Activated CD8-positive, alpha-beta memory T cell treated with anti-CD3 and anti-CD28 coated beads, Interleukin-2, amount 50 U/mL, for 24 hours (primary cell): ENCODE data around the gene MGAT5.

Experiments
- DNase-seq: peaks from one replicate; pipeline ENCODE4 v3.0.0-alpha.2; 2020; ENCODE audit errors: extremely low read depth

The MGAT5 gene, protein sequence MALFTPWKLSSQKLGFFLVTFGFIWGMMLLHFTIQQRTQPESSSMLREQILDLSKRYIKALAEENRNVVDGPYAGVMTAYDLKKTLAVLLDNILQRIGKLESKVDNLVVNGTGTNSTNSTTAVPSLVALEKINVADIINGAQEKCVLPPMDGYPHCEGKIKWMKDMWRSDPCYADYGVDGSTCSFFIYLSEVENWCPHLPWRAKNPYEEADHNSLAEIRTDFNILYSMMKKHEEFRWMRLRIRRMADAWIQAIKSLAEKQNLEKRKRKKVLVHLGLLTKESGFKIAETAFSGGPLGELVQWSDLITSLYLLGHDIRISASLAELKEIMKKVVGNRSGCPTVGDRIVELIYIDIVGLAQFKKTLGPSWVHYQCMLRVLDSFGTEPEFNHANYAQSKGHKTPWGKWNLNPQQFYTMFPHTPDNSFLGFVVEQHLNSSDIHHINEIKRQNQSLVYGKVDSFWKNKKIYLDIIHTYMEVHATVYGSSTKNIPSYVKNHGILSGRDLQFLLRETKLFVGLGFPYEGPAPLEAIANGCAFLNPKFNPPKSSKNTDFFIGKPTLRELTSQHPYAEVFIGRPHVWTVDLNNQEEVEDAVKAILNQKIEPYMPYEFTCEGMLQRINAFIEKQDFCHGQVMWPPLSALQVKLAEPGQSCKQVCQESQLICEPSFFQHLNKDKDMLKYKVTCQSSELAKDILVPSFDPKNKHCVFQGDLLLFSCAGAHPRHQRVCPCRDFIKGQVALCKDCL

DNA sequence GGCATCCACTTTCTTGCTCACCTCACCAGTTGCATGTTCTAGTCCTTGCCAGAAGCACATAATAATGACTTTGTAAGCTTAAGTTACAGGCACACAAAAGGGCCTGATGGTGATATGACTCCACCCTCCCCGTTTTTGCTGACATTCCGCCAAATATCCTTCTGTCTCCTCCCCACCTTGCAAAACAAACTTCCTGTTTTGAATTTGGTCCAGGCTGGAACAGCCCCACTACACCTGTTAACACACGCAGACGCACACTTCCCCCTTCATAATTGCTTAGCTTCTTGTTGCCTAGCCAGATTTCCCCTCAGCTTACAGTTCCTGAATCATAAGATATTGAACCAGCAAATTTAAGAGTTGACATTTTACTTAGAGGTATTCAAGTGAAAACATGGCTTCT is at the start of gene MGAT5:
MGAT5 (plus strand) TSS at position 269 of the 400 bp plus-strand sequence. CDS start 332 bp downstream, outside the sequence.
- no peak for DNase-seq

DNA sequence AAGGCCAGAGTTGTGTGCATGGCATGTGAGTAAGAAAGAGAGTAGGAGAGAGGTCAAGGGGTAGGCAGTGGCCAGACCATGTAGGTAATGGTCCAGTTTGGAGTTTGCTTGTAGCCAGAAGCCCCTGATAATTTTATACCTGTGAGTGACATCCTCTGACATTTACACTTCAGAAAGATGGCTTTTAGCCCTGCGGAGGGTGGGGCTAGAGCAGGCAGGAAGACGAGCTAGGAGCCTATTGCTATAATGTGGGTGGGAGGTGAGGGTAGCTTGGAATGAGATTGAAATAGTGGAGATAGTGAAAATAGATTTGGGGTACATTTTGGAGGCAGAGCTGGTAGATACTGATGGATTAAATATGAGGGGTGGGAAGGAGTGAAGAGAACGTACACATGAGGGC is 48.8 kb upstream of the MGAT5 start:
- DNase-seq, result no peak

DNA sequence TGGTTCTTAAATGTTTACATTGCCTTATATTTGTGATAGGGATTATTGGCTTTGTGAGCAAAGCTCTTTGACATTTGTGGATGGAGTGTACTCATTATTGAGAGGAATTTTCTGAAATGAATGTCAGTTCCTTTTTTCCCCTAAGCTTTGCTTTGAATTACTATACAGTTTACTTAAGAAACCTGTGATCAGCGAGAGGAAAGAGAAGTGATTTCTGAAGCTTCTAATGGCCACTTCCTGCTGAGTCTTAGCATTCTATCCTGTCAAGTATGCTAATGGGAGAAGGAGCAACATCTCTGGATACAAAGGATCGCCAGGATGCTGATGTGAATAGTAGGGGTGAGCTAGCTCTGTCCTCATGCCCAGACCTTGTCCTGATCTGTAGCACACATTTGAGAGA is 47.8 kb upstream of the MGAT5 start:
- no peak for DNase-seq

DNA sequence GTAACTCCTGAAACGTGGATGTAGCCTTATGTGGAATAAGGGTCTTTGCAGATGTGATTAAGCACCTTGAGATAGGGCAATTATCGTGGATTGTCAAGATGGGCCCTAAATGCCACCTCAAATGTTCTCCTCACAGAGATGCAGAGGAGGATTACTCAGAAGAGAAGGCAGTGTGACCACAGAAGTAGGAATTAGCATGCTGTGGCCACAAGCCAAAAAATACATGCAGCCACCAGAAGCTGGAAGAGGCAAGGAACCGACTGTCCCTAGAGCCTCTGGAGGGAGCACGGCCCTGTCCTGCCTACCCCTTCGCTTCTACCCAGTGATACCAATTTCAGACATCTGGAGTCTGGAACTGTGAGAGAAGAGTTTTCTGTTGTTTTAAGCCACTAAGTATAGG is 47.3 kb upstream of the MGAT5 start:
- no peak for DNase-seq

DNA sequence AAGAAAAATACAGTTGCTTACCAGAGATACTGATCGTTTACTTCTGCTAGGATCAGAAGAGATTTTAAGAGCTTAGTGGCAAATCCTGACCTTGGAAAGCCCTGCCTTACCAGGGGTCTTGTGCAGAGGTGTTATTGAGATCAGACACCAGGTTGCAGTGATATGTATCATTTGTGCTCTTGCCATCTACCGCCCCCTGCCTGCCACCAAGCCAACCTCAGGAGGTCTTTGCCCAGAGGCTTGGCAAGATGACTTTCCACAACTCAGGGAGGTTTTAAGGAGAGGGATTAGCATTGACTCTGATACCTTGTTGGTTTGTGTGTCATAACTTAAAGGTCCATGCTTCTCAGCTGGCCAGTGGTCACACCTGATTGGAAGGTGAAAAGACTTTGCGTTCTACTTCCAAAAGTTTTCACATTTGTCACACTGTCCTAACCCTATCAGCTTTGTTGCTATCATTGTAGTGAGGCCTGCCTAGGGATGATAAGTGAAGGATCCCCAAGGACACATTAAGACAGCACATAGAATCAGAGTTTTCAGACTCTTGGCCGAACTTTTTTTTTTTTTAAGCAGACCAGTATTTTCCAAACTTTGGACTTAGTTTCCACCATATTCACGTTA is 46.2 kb upstream of the MGAT5 start:
- no peak for DNase-seq

DNA sequence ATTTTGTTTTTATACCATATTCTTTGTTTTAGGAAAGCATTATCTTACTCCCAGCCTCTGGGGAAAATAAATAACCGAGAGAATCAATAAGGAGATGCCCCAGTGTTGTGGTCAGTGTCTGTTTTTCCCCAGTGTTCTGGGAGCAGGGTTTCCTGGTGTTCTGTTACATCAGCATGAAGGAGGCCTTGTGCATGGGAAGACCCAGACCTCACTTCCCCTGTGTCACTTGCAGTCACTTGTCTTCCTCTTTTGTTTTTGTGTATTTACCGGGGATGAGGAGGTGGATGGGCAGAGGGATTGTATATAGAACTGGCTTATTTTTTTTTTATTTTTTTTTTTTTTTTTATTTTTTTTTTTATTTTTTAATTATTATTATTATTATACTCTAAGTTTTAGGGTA is 45.0 kb upstream of the MGAT5 start:
- no peak for DNase-seq

DNA sequence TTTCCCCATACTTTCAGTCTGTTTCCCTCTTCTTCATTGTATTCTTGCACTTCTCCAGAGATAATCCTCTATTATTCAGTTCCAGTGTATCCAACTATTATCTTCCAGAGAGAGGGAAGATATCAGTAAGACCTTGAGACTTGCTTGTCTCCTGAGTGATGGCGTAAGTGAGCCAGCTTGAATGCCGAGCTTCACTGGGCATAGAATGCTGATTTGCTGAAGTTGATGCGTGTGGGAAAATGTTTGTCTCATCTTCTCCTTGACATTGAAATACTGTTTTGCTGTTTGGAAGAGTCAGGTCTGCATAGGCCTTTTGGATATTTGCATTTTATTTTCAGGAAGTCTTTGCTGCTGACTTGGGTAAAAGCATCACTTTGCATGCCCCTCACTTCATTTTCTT is 41.1 kb upstream of the MGAT5 start:
- DNase-seq, result no peak

DNA sequence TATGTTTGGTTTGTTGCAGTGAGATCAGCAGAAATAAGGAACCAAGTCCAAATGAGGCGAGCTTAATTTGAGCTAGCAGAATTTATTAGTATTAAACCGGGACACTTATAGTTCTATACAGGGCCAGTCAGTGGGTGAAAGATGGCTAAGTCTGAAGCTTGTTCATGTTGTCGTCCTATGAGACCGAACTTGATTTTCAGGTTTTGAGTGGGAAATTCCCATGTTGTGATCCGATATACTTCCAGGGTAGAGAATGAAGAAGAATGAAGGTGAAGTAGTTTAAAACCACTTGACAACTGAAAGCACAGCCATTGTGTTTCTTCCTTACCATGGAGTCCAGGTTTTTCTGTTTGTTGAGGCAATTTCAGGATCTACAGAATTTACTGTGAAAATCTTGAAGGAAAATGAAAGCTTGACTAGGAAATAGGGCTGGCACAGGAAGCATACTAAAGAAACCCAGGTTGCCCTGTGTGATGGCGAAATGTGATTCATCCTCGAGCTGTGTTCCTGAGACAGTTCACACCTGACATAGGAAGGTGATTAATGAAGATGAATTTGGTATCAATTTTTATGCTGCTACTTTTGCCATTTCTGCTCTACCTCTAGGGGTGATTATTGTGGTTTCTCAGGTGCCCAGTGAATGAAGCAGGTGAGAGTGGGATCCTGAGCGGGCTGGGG is 37.6 kb upstream of the MGAT5 start:
- DNase-seq, result no peak

DNA sequence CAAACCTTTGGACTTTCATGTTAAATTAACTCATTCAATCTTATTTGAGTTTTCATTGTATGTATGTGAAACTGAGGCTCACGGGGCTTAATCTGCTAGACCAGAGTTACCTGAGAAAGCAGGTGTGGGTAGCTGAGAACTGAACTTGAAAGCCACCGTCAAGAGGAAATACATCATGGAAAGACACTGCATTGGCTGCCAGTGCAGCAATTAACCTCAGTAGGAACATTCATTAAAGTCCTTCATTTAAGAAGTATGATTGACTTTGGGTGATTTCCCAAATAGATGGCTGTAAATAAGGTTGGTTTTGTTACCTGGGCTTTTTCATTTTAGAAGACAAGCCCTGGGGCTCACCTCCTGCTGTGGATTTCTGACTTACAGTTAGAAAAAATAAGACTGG is 36.5 kb upstream of the MGAT5 start:
- no peak for DNase-seq

DNA sequence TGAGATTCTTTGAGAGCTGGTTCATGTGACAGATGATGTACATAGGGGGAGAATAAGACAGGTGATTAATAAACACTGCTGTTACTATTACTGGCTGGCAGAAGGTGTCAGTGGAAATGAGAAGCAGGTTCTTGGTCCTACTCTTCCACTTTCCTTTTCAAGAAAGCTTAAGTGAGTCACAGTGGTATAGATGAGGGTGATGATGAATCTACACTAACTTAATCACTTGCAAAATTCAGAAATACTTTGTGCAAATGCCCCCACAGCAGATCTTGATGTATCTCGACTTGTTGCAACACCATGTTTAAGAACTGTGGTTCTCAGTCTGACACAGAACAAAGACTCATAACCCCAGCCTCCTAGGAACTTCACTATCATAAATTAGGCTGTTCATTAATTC is 35.9 kb upstream of the MGAT5 start:
- no peak for DNase-seq

DNA sequence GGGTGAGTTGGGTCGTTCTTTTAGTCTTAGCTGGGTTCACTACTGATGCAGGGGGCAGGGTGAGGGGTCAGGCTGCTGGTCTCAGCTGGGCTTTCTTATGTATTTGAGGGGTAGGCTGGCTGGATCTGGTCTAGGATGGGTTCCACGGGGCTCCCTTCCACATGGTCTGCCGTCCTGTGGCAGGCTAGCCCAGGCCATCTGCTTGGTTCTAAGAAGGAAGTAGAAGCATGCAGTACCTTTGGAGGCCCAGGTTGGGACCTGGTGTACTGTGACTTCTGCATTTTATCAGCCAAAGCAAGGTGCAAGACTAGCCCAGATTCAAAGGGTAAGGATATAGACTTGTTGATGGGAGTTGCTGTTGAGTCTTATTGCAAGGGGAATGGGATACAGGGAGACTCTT is 35.5 kb upstream of the MGAT5 start:
- DNase-seq, result no peak

DNA sequence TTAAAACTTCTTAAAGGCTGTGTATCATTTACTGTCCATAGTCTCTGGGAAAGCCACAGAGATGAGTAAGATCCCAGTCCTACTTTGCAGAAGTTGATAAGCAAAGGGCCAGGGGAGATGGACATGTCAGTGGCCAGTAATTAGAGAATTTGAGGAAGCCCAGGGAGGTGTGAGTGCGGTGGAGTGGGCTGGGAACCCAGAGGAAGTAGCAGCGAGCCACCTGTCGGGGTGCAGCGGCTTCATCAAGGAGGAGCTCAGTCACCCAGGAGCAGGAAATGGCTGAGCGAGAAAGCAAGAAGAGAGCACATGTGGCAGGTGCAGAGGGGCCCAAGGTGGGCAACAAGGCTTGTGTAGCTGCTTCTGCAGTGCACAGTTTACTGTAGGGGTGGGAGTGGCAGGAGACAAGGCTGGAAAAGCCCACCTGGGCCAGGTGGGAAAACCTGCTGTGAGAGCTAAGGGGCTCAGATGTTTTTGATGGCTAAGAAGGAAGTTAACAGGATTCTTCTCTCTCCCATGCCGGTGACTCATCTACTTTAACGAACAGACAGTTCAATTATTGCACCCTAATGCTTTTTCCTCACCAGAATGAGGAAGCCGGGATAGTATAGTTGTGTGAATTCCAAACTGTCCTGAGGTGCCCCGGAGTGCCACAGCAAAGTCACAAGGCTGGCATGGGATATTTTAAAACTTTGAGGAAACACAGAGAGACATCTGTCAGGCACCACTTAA is 34.8 kb upstream of the MGAT5 start:
- DNase-seq, result no peak

DNA sequence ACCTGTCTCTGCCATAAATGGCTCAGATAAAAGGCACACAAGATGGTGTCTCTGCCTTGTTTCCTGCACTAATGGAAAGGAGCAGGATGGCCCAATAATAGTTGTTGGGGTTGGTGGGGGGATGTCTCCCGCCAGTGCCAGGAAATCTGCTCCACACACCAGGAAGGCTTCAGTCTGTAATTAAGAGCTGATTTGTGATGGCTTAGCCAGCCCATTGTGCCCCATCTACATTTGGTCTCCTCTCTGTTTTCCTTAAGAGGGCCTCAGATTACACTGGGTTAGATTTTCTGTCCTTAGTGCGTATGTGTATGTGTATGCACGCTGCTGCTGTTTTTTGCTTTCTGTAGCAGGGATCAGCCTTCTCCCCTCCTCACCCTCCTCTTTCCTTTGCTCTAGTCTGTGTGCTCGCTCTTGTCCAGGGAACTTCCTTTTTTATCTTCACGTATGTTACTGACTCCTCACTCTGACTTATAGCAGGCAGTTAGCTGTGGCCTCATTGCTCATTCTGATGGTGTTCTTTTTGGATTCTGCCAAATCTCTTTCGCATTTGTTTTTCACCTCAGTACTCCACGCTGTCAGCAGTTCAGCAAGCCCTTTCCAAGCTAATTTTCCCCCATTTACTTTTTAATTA is 33.4 kb upstream of the MGAT5 start:
- DNase-seq, result no peak

DNA sequence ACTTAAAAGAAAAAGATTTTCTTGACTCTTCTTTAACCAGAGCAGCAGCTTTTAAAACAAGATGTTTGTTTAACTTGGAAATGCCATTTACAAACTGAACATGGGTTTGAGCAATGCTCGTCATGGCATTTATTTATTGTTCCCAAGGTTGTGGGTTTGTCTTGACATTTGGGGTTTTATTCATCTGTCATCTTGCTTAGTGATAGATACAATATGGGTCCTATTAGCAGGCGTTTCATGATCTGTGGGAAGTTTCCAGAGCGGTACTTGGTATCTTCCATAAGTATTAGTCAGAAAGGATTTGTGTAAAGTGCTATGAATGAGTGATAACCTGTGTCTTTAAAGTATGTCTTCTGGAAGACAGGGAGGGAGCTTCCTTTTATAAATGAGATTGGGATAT is 29.9 kb upstream of the MGAT5 start:
- DNase-seq, result no peak

DNA sequence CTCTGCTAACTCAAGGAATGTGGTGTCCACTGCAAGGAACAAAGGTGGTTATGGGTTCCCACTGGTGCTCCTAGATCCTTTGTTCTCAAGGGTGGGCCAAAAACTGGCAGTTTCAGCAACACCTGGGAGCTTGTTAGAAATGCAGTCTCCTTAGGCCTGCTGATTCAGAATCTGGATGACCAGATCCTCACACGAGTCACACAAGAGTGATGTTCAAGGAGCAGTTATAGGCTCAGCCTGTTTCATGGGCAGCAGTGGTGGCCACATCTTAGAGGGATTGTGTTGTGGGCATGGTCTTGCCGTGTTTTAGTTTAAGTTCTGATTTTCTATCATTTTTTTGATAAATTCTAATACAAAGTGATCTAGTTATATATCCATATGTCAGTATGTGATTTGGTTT is 28.7 kb upstream of the MGAT5 start:
- DNase-seq, result no peak

DNA sequence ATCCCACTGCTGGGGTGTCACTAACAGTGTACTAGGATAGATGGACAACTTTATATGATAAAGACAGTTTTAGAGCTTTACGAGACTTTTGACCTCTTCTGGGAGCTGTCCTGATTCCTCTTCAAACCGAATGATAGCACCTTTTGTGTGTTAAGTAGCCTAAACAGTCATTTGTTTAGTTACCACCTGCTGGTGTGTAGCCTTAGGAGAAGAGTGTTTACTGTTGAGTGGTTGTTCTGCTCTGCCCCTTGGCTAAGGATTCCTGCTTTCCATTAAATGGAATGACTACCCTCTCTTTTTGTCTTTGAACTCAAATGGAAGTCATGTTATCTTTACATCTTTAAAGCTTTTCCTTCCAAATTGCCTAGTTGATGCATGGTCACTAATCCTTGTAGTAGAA is 28.0 kb upstream of the MGAT5 start:
- DNase-seq, result no peak

DNA sequence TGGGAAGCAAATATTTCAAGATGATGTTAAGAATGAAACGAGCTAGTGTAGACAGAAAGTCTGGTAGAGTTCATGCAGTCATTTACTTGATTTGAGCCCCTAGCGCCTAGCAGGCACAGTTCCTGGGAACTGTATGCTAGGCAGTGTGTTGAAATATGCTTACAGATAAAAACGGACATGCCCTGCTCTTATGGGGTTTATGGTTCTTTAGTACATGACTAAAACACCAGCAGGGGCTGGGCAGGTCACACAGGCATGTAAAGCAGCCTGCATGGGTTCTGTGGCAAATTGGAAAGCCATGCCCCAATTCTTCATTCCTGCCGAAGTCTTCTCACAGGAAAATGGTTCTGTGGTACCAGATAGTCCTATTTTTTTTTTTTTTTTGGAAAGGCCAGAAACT is 27.3 kb upstream of the MGAT5 start:
- no peak for DNase-seq

DNA sequence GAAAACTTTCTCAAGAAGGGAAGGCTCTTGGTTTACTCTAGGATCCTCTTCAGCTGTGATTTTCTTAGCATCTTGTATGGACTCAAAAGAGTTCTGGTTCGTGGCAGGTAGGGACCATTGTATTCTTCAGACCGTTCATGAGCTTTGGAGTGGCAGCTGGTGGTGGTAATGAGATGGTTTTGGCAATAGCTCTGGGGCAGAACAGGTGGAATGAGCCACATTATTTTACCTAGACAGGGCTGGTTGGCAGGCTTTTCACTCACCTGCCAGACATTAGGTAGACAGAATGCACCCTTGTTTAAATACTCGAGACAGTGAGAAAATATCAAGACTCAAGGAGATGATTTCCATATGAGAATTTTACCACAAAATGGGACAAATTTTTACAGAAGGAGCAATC is 26.2 kb upstream of the MGAT5 start:
- no peak for DNase-seq

DNA sequence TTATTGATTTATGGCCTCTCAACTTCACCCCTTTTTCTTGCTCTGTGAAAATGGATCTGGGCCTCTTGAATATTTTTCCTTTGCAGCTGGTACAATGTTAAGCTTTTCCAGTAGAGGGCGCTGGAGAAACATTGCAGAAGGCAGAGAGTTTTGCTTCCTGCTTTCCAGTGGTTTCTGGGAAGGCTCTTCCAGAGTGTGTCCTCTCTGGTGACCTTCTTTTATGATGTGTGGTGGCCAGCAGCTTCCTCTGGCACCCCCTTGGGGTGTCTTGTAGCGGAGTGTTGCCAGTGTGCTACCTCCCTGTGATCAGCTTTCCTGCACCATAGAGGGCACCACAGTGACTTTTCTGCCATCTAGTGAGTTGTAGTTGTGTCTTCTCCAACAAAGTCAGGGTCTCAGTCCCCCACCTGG is 25.4 kb upstream of the MGAT5 start:
- DNase-seq, result no peak

DNA sequence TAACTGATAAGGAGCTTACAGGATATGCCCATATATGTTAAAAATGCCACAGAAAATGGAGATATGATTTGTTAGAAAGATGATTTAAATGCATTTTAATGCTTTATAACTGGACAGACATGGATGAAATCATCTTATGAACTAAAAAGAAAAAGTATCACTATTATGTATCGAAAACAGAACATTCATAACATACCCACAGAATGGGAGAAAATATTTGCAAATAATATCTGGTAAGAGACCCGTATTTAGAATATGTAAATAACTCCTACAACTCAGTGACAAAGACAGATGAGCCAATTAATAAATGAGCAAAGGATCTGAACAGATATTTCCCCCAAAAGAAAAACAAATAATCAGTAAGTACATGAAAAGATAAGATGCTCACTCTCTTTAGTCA is 24.3 kb upstream of the MGAT5 start:
- no peak for DNase-seq

DNA sequence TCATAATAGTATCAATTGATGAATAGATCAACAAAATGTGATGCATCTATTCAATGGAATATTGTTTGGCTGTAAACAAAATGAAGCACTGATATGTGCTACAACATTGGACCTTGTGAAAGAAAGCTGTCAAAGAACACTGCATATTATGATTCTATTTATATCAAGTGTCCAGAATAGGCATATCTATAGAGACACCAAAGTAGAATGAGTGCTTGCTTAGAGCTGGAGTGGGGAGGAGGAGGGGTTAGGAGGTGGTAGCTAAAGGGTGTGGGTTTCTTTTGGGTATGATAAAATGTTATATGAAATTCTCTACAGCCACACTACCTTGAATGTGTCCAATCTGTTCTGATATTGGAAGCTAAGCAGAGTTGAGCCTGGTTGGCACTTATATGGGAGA is 23.0 kb upstream of the MGAT5 start:
- DNase-seq, result no peak
